ENCODE results near the gene PARP11. TPM values are rescaled to one million over a fixed set of nuclear protein-coding genes. Genes with fewer than 3 reads are reported as not detected.
"Not testable (repeated sequence)": the region's sequence is repeated elsewhere in the genome, so short reads cannot be mapped to it uniquely, and the experiment has no call there.

The PARP11 gene
- total RNA-seq, 1 experiment from 2014 or later = 11.3 TPM

- Histone ChIP-seq H2BK12ac (ENCODE audit: insufficient read length, low read depth, low read length) (no peak overlapping the region), H2AK5ac (ENCODE audit: insufficient read length, low read length) (no peak overlapping the region), H3T11ph (ENCODE audit: low read length) (no peak overlapping the region), H3K4me2 (ENCODE audit: insufficient read depth, insufficient read length, low read length) (no peak overlapping the region), H3K9me3 (ENCODE audit: control insufficient read depth, low read depth, low read length) (no peaks in the 10 kb centered on the region), H3K56ac (ENCODE audit: insufficient read length, low read depth, low read length) (no peak overlapping the region), H3K23ac (ENCODE audit: insufficient read length, low read depth, low read length) (no peak overlapping the region), H3K18ac (ENCODE audit: insufficient read length, low read depth, low read length) (no peak overlapping the region), H3K4me1 (ENCODE audit: insufficient read depth, low read length) (0 out of 2 replicates have a peak, but pooled peaks cover under 1% of the 10 kb centered on the region), H3K79me1 (ENCODE audit: insufficient read depth, low read depth, low read length, poor library complexity, severe bottlenecking) (no peaks in the 10 kb centered on the region), H2BK15ac (ENCODE audit: low read depth, low read length) (no peak overlapping the region), H3K79me2 (ENCODE audit: insufficient read depth, low read length) (no peaks in the 10 kb centered on the region), H2AFZ (ENCODE audit: low read length) (no peak overlapping the region), H4K8ac (replicated peaks; ENCODE audit: insufficient read length, low read depth, low read length) (no peak overlapping the region), H3K27me3 (ENCODE audit: insufficient read depth, low read length) (no peaks in the 10 kb centered on the region), H3K23me2 (ENCODE audit: insufficient read length, low read depth, low read length, poor library complexity, severe bottlenecking) (no peaks in the 10 kb centered on the region), H3K4ac (ENCODE audit: low read depth, low read length) (no peak overlapping the region), H2BK120ac (ENCODE audit: low read depth, low read length, poor library complexity, severe bottlenecking) (no peak overlapping the region), H2BK20ac (ENCODE audit: low read depth, low read length, poor library complexity, severe bottlenecking) (no peak overlapping the region), H3K9ac (ENCODE audit: extremely low read depth, insufficient read length, low read length) (no peak overlapping the region), H3K27ac (ENCODE audit: insufficient read length, low read depth, low read length) (no peak overlapping the region), H4K20me1 (ENCODE audit: control insufficient read depth, insufficient read depth, insufficient read length) (no peaks in the 10 kb centered on the region), H4K91ac (ENCODE audit: insufficient read length, low read depth, low read length) (no peak overlapping the region), H4K5ac (ENCODE audit: insufficient read length, low read depth, low read length) (no peak overlapping the region), H2BK5ac (ENCODE audit: insufficient read length, low read length) (no peak overlapping the region), H3K14ac (ENCODE audit: insufficient read depth, low read length) (no peak overlapping the region)
- H3K36me3 Mint-ChIP-seq (ENCODE audit: insufficient read depth in 1 of 3, low read depth in 3 of 3) = peaks cover 7 to 11% (median 10%) of the 10 kb centered on the region in 3 experiments
- TF ChIP-seq, protein P1, sequence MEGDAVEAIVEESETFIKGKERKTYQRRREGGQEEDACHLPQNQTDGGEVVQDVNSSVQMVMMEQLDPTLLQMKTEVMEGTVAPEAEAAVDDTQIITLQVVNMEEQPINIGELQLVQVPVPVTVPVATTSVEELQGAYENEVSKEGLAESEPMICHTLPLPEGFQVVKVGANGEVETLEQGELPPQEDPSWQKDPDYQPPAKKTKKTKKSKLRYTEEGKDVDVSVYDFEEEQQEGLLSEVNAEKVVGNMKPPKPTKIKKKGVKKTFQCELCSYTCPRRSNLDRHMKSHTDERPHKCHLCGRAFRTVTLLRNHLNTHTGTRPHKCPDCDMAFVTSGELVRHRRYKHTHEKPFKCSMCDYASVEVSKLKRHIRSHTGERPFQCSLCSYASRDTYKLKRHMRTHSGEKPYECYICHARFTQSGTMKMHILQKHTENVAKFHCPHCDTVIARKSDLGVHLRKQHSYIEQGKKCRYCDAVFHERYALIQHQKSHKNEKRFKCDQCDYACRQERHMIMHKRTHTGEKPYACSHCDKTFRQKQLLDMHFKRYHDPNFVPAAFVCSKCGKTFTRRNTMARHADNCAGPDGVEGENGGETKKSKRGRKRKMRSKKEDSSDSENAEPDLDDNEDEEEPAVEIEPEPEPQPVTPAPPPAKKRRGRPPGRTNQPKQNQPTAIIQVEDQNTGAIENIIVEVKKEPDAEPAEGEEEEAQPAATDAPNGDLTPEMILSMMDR (conservative IDR thresholded peaks at IDR 0.05) = no peak
- H3K27me3 Mint-ChIP-seq (ENCODE audit: low read depth) = no peaks in the 10 kb centered on the region
- no peak overlapping the region for H3K4me3 Mint-ChIP-seq
- H3K4me1 Mint-ChIP-seq = peaks cover 9 to 11% of the 10 kb centered on the region in 2 experiments
- H3K9me3 Mint-ChIP-seq = peaks cover 3 to 4% of the 10 kb centered on the region in 2 experiments; a peak in 3 of 5 replicates
- no CpG with 5 or more reads among the region's 3 CpGs for WGBS (ENCODE audit: extremely low coverage, insufficient read length, low lambda C conversion rate)
- H3K27ac Mint-ChIP-seq = no peak overlapping the region
- DNase-seq = no peak
Measured at GRCh38 chr12:3841783-3842182, 31.4 kb downstream of the PARP11 start.

- H3K36me3 Mint-ChIP-seq (ENCODE audit: insufficient read depth in 1 of 3, low read depth in 3 of 3); H2AK5ac ChIP-seq (ENCODE audit: insufficient read length, low read length); H3K23ac ChIP-seq (ENCODE audit: insufficient read length, low read depth, low read length); H3K4me2 ChIP-seq (ENCODE audit: insufficient read depth, insufficient read length, low read length); H3K27me3 Mint-ChIP-seq (ENCODE audit: low read depth); H3K56ac ChIP-seq (ENCODE audit: insufficient read length, low read depth, low read length); H3K79me1 ChIP-seq (ENCODE audit: insufficient read depth, low read depth, low read length, poor library complexity, severe bottlenecking); H4K20me1 ChIP-seq (ENCODE audit: control insufficient read depth, insufficient read depth, insufficient read length); H3K4me3 Mint-ChIP-seq; H3K9me3 Mint-ChIP-seq; H4K91ac ChIP-seq (ENCODE audit: insufficient read length, low read depth, low read length); H3K9ac ChIP-seq (ENCODE audit: extremely low read depth, insufficient read length, low read length); H2BK20ac ChIP-seq (ENCODE audit: low read depth, low read length, poor library complexity, severe bottlenecking); H3K14ac ChIP-seq (ENCODE audit: insufficient read depth, low read length); H2AFZ ChIP-seq (ENCODE audit: low read length); H2BK5ac ChIP-seq (ENCODE audit: insufficient read length, low read length); H2BK12ac ChIP-seq (ENCODE audit: insufficient read length, low read depth, low read length); H4K8ac ChIP-seq (replicated peaks; ENCODE audit: insufficient read length, low read depth, low read length); H2BK120ac ChIP-seq (ENCODE audit: low read depth, low read length, poor library complexity, severe bottlenecking); H3T11ph ChIP-seq (ENCODE audit: low read length); H2BK15ac ChIP-seq (ENCODE audit: low read depth, low read length); H3K27ac ChIP-seq (ENCODE audit: insufficient read length, low read depth, low read length); DNase-seq; H3K9me3 ChIP-seq (ENCODE audit: control insufficient read depth, low read depth, low read length); H3K18ac ChIP-seq (ENCODE audit: insufficient read length, low read depth, low read length); H3K27me3 ChIP-seq (ENCODE audit: insufficient read depth, low read length); H3K79me2 ChIP-seq (ENCODE audit: insufficient read depth, low read length); H3K27ac Mint-ChIP-seq; H3K4ac ChIP-seq (ENCODE audit: low read depth, low read length); H3K4me1 ChIP-seq (ENCODE audit: insufficient read depth, low read length); H3K23me2 ChIP-seq (ENCODE audit: insufficient read length, low read depth, low read length, poor library complexity, severe bottlenecking); H4K5ac ChIP-seq (ENCODE audit: insufficient read length, low read depth, low read length): not testable (repeated sequence)
- no CpG with 5 or more reads among the region's 2 CpGs for WGBS (ENCODE audit: extremely low coverage, insufficient read length, low lambda C conversion rate)
- H3K4me1 Mint-ChIP-seq = peaks cover 13 to 15% of the 10 kb centered on the region in 2 experiments
Measured at GRCh38 chr12:3840833-3841232, 32.4 kb downstream of the PARP11 start.

Data from H9 (cell line).